ENCODE measurements around the gene METTL27.
"Not testable (repeated sequence)": the region's sequence is repeated elsewhere in the genome, so short reads cannot be mapped to it uniquely, and the experiment has no call there.

Gene METTL27

DNA sequence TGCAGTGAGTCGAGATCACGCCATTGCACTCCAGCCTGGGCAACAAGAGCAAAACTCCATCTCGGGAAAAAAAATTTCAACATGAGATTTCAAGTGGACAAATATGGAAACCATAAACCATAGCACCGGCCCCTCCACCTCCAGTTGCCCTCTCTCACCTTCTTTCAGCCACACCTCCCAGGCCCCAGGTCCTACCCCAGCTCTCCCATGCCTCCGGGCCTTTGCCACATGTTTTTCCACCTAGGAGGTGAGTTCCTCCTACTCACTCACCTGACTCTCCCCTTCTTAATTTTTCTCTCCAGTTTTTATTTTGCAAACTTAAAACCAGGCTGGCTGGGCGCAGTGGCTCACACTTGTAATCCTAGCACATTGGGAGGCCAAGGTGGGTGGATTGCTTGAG, 25.2 kb downstream of the METTL27 start:
- DNase-seq: no peak

DNA sequence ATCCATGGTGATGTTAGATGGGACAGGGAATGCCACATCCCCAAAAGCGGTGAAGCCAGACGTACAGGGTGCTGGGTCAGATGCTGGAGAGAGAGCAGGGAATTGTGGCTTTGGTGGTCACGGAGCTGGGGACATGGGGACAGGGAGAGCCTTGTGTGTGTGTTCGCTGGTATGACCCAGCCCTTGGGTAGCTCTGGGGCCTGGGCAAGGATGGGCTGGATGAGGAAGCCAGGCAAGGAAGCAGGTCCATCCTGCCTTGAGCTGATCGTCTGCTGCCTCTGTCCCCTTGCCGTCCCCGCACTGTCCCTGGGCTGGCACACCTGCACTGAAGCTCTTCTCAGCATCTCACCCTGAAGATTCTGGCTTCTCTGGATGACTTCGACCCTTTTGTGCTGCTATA, 26.9 kb downstream of the METTL27 start:
- no peak for DNase-seq

DNA sequence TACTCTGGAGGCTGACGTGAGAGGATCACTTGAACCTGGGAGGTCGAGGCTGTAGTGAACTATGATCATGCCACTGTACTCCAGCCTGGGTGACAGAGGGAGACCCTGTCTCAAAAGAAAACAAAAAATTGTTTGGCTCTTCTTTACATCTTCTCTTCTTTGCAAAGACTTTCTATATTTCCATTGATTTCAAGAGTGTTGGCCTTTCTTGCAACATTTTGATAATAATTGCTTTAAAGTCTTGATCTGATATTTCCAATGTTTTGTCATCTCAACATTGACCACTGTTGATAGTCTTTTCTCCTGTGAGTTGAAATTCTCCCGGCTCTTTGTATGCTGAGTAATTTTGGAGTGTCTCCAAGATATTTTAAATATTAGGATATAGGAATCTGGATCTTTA, 29.3 kb downstream of the METTL27 start:
- no peak for DNase-seq

DNA sequence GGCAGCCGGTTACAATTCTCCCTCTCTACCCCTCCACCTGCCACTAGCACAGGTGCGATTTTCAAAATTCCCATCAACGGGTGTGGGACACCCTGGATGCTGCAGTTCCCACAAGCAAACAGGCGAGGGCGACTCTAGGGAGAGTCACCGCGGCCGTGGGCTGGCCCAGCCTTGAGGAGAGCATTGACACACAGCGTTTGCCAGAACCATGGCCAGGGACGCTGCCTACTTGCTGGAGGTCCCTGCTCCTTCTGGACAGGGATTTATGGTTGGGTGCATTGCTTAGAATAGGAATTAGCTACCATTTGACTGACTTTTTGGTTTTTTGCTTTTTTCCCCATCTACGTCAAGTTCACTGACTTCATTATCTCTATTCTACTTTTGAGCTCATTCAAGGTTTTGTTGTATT, 30.6 kb downstream of the METTL27 start:
- DNase-seq: peak; percentile 63

DNA sequence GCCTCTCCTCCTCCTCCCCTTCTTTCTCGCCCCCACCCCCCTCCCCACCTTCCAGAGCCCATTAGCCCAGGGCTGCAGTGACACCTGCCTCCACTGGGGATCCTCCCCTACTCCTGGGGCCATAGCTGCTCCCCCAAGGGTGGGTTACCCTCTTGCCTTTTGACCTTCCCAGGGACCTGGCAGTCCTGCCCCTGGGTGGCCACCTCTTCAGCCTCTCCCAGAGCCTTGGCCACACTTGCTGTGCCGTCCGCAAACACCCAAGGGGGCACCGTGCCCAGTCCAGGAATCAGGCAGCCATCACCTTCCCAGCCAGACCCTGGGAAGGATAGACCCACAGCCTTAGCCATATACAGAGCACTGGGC, 31.3 kb downstream of the METTL27 start:
- no peak for DNase-seq

DNA sequence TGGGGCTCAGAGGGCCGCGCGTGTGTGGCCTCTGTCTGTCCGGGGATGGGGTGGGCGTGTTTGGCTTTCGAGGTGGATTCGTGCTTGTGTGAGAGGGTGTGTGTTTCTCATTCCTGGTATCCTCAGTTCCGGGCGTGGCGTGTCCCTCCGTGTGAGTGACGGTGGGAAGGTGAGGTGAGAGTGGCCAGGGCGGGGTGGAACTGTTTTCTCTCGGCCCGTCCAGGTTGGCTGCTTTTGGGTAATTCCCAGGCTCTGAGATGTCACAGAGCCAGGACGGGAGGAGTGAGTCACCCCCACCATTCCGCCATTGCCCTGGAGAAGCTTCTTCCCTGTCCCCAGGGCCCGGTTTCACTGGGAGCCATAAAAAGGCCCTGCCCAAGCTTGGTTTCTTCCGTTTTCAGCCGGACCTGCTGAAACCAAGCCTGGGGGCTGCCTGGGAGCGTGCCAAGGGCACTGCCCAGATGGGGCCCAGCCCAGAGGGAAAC, 32.8 kb downstream of the METTL27 start:
- no peak for DNase-seq

DNA sequence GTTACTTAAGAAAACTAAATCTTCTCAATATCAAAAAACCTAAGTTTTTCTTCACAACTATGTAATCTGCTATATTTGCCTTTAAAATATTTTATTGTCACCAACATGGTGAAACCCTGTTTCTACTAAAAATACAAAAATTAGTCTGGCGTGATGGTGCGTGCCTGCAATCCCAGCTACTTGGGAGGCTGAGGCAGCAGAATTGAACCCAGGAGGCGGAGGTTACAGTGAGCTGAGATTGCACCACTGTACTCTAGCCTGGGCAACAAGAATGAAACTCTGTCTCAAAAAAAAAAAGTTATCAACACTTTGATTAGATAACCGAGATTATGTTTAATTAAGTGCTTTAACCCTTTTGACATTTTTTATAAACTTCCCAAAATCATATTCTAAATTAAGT, 39.9 kb downstream of the METTL27 start:
- no peak for DNase-seq

DNA sequence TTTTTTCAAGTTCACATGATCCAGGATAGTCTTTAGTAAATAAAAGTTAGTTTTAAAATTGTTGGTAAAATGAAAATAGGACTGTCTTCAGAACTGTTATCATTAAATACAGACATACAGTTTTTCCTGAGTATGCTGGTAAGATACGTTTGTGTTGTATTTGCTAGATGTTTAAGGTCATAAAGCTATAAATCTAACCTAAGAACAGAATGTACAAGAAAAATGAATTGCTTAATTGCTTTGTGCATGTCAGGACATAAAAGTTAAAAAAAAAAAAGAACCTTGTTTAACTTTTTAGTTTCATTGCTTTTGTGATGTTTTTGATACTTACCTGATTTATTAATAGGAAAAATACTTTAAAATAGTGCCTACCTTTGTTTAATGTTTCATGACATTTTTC, 40.7 kb downstream of the METTL27 start:
- no peak for DNase-seq

DNA sequence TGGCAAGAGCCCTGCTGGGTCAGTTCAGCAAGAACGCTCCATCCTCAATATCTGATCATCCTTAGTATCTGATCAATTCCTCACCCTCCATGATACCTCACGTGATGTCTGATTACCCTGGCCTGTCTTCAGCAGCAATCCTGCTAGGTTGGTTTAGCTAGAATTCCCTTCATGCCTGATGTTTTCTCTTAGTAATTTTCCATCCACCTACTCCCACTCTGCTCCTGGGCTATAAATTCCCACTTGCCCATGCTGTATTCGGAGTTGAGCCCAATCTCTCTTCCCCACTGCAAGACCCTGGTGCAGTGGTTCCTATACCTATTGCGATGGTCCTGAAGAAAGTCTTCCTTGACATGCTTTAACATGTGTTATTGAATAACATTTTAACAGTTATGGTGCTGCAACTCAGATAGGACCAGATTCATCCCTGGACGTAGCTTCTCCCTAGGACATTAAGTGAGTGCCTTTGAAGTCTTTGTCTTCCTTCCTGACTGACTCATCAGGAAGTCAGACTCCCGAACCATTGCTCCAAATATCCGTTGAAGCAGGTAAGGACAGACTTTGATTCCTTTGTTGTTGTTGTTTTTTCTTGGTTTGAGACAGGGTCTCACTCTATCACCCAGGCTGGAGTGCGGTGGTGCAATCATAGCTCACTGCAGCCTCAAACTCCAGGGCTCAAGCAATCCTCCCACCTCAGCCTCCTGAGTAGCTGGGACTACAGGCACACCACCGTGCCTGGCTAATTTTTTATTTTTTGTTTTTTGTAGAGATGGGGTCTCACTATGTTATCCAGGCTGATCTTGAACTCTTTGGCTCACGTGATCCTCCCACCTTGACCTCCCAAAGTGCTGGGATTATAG, 42.8 kb downstream of the METTL27 start:
- DNase-seq: no peak

DNA sequence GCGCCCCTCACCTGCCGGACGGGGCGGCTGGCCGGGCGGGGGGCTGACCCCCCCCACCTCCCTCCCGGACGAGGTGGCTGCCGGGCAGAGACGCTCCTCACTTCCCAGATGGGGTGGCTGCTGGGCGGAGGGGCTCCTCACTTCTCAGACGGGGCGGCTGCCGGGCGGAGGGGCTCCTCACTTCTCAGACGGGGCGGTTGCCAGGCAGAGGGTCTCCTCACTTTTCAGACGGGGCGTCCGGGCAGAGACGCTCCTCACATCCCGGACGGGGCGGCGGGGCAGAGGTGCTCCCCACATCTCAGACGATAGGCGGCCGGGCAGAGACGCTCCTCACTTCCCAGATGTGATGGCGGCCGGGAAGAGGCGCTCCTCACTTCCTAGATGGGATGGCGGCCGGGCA, 45.1 kb downstream of the METTL27 start:
- DNase-seq: not testable (repeated sequence)

DNA sequence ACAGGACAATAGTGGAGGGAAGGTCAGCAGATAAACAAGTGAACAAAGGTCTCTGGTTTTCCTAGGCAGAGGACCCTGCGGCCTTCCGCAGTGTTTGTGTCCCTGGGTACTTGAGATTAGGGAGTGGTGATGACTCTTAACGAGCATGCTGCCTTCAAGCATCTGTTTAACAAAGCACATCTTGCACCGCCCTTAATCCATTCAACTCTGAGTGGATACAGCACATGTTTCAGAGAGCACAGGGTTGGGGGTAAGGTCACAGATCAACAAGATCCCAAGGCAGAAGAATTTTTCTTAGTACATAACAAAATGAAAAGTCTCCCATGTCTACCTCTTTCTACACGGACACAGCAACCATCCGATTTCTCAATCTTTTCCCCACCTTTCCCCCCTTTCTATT, 45.7 kb downstream of the METTL27 start:
- DNase-seq: not testable (repeated sequence)

DNA sequence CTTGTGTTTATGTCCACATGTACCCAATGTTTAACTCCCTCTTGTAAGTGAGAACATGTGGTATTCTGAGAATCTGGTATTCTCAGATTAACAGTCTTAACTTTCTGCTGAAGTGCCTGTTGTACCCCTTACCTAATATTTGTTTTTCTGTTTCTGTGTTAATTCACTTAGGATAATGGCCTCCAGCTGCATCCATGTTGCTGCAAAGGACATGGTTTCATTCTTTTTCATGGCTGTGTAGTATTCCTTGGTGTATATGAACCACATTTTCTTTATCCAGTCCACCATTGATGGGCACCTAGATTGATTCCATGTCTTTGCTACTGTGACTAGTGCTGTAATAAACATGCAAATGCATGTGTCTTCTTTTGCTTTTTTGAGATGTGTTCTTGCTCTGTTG, 47.1 kb downstream of the METTL27 start:
- DNase-seq: not testable (repeated sequence)

DNA sequence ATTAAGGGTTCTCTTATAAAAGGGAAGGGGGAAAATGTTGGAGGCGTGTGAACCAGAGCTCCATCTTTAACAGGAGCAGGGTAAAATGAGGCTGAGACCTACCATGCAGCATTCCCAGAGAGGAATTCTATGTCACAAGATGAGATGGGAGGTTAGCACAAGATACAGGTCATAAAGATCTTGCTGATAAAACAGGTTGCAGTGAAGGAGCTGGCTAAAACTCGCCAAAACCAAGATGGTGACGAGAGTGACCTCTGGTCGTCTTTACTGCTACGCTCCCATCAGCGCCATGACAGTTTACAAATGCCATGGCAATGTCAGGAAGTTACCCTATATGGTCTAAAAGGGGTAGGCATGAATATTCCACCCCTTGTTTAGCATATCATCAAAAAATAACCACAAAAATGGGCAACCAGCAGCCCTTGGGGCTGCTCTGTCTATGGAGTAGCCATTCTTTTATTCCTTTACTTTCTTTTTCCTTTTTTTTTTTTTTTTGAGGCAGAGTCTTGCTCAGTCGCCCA, 51.1 kb downstream of the METTL27 start:
- DNase-seq: not testable (repeated sequence)

DNA sequence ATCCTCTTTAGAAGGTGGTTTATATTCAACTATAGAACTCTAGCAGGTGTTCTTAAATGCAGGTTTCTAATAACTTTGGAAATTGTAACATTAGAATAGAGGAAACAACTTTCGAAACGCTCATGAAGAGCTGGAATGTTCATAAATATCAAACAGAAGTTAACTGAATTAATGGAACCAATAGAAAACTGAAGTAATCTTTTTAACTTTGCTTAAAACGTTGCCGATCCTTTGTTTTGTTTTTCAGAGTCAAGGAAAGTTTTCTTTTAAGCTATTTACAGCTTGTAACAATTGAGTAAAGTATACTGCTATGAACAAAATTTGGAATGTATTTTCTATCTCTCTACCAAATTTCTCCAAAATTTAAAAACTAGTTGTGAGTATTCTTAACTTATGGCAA, 53.3 kb downstream of the METTL27 start:
- no peak for DNase-seq

DNA sequence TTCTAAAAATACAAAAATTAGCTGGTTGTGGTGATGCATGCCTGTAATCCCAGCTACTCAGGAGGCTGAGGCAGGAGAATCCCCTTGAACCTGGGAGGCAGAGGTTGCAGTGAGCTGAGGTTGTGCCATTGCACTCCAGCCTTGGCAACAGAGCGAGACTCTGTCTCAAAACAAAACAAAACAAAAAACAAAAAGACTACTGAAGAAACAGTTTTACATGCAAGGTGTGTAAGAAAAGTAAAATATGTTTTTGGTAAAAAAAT, 54.6 kb downstream of the METTL27 start:
- not testable (repeated sequence) for DNase-seq

DNA sequence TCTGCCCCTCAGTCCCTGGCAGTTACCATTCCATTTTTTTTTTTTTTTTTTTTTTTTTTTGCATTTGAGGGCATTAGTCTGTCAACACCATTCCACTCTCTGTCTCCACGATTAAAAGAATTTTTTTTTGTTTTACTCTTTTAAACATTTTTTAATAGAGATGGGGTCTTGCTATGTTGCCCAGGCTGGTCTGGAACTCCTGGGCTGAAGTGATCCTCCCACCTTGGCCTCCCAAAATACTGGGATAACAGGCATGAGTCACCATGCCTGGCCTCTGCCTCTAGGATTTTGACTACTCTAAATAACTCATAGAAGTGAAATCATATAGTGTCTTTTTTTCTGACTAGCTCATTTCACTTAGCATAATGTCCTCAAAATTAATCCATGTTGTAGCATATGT, 55.7 kb downstream of the METTL27 start:
- DNase-seq: no peak
